HepG2 (cell line): ENCODE results near the gene SRBD1. TPM values are rescaled to one million over a fixed set of nuclear protein-coding genes. Genes with fewer than 3 reads are reported as not detected.

Source experiments
- HDAC2 ChIP-seq: sonication (generic); formaldehyde crosslinking; IDR thresholded peaks from 2 replicates; pipeline ENCODE4 v1.4.0; 2020; ENCODE audit warnings: missing genetic modification reagents
- HDAC6 ChIP-seq: fragments of 200-600 bp; sonication (generic); IDR thresholded peaks from 2 replicates; pipeline ENCODE4 v1.7.0; 2017; ENCODE audit warnings: mild to moderate bottlenecking, antibody characterized with exemption, low read length, low read depth
- NCOA1 ChIP-seq: sonication (generic); formaldehyde crosslinking; IDR thresholded peaks from 2 replicates; pipeline ENCODE4 v1.9.0; 2021; ENCODE audit warnings: missing genetic modification reagents
- NFE2L1 ChIP-seq: sonication (generic); formaldehyde crosslinking; IDR thresholded peaks from 2 replicates; pipeline ENCODE4 v1.4.0; 2020; ENCODE audit warnings: missing genetic modification reagents, mild to moderate bottlenecking, borderline replicate concordance
- NR1H2 ChIP-seq: sonication (generic); formaldehyde crosslinking; IDR thresholded peaks from 2 replicates; pipeline ENCODE4 v1.8.1; 2022; ENCODE audit warnings: low read depth, missing genetic modification reagents, borderline replicate concordance
- NR3C1 ChIP-seq: sonication (generic); formaldehyde crosslinking; IDR thresholded peaks from 2 replicates; pipeline ENCODE4 v1.4.0; 2020; ENCODE audit warnings: missing genetic modification reagents
- PAX8 ChIP-seq: sonication (generic); formaldehyde crosslinking; IDR thresholded peaks from 2 replicates; pipeline ENCODE4 v1.8.0; 2022; ENCODE audit warnings: mild to moderate bottlenecking, missing genetic modification reagents, borderline replicate concordance
- ZNF713 ChIP-seq: sonication (generic); formaldehyde crosslinking; IDR thresholded peaks from 2 replicates; pipeline ENCODE4 v1.4.0; 2020; ENCODE audit warnings: mild to moderate bottlenecking, missing genetic modification reagents
- ZNF761 ChIP-seq: sonication (generic); formaldehyde crosslinking; conservative IDR thresholded peaks from 2 replicates; pipeline ENCODE4 v1.4.0; 2020; ENCODE audit warnings: mild to moderate bottlenecking, missing genetic modification reagents
- polyA plus RNA-seq, 8 experiments: library from polyadenylated mRNA; depleted of rRNA in 3 of 8; stranded (reverse) in 7 of 8; unstranded in 1 of 8; fragments of >200 nt; fragmentation: Illumina TruSeq in 4 of 8; extraction: Trizol in 4 of 8; gene quantifications; 2 replicates each; pipeline versions ENCODE4 v1.2.1 to v1.2.3, GENCODE V29; 2011 to 2016; ENCODE audit warnings: low read depth in 4 of 8, missing spikeins in 1 of 8, mixed read lengths in 1 of 8; ENCODE audit not compliant: insufficient read depth in 1 of 8
- total RNA-seq, 5 experiments: library from RNA; depleted of rRNA; stranded (reverse); fragments of >200 nt; fragmentation: Illumina TruSeq; extraction: Trizol; gene quantifications; 2 replicates each; pipeline ENCODE4 v1.2.3, GENCODE V29; 2016; ENCODE audit warnings: low read depth in 1 of 5
- TF ChIP-seq, protein P1 (sequence below): sonication (generic); formaldehyde crosslinking; IDR thresholded peaks from 2 replicates; pipeline ENCODE4 v1.4.0; 2020; ENCODE audit warnings: mild to moderate bottlenecking, missing genetic modification reagents
- TF ChIP-seq, protein P2 (sequence below): sonication (generic); formaldehyde crosslinking; IDR thresholded peaks from 2 replicates; pipeline ENCODE4 v1.5.0; 2020; ENCODE audit warnings: missing genetic modification reagents
- TF ChIP-seq, protein P3 (sequence below): sonication (generic); formaldehyde crosslinking; IDR thresholded peaks from 2 replicates; pipeline ENCODE4 v1.4.0; 2020; ENCODE audit warnings: mild to moderate bottlenecking, missing genetic modification reagents
- TF ChIP-seq, protein P4 (sequence below): sonication (generic); formaldehyde crosslinking; IDR thresholded peaks from 2 replicates; pipeline ENCODE4 v1.8.1; 2023; ENCODE audit warnings: missing genetic modification reagents, inconsistent platforms, borderline replicate concordance
- TF ChIP-seq, protein P5 (sequence below): sonication (generic); formaldehyde crosslinking; IDR thresholded peaks from 2 replicates; pipeline ENCODE4 v1.4.0; 2020; ENCODE audit warnings: mild to moderate bottlenecking, missing genetic modification reagents
- TF ChIP-seq, protein P6 (sequence below): sonication (generic); formaldehyde crosslinking; IDR thresholded peaks from 2 replicates; pipeline ENCODE4 v1.8.0; 2023; ENCODE audit warnings: mild to moderate bottlenecking, missing genetic modification reagents
- TF ChIP-seq, protein P7 (sequence below), 2 experiments: sonication (generic) in 1 of 2; formaldehyde crosslinking in 1 of 2; IDR thresholded peaks; 2 replicates each; pipeline versions ENCODE4 v1.4.0 to v1.6.1; 2016 to 2020; ENCODE audit warnings: borderline replicate concordance in 1 of 2, low read depth in 1 of 2, mild to moderate bottlenecking in 1 of 2, missing genetic modification reagents in 1 of 2

The SRBD1 gene
- total and polyA plus RNA-seq, 2 of the 13 experiments (the other 11 are each of a cell fraction or from before 2014, with no cell fraction given), result 3.2 to 23.9 TPM

DNA sequence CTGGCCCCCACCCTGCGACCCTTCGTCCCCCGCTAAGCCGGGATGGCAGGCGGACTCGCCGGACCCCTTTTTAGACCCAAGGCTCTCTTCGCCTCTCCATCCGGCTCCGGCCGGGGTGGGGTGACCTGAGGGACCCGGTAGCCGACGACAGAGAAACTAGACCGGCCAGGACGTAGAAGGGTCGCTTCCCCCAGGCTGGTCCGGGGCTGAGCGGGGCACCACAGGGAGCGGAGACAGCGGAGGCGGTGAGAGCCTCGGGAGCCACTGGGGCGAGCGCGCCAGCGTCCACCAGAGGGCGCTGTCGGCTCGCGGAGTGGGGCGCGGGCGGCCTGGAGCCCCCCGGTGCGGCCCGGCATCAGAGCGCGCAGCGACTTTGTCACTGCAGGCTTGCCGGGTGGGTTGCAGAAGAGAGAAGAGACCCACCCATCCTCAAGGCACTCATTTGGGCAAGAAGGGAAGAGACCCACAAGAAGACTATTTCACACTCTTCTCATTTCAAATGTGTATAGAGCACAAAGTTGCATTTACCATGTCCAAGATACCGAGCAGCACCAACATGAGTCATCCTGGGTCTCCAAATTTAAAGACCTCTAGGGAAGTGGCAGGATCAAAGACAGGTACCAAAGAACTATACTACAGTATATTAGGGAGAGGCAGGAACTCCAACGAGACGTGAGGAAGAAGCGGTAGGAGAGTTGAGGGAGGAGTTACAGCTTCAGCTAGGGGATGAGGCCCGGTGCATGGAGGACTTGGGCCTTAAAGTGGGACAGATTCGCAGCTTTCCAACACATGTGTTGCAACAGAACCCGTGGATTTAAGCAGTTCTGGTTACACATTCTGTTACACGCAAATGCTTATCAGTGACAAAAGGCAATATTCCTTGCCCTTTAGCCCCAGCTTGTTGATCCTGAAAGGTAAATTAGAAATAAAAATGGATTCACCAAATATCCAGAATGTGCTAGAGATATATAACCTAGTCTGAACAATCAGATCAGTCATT is 32.8 kb upstream of the SRBD1 start (continued):
- TF ChIP-seq, protein P1, sequence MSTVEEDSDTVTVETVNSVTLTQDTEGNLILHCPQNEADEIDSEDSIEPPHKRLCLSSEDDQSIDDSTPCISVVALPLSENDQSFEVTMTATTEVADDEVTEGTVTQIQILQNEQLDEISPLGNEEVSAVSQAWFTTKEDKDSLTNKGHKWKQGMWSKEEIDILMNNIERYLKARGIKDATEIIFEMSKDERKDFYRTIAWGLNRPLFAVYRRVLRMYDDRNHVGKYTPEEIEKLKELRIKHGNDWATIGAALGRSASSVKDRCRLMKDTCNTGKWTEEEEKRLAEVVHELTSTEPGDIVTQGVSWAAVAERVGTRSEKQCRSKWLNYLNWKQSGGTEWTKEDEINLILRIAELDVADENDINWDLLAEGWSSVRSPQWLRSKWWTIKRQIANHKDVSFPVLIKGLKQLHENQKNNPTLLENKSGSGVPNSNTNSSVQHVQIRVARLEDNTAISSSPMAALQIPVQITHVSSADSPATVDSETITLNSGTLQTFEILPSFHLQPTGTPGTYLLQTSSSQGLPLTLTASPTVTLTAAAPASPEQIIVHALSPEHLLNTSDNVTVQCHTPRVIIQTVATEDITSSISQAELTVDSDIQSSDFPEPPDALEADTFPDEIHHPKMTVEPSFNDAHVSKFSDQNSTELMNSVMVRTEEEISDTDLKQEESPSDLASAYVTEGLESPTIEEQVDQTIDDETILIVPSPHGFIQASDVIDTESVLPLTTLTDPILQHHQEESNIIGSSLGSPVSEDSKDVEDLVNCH, result no peak
- TF ChIP-seq, protein P2, sequence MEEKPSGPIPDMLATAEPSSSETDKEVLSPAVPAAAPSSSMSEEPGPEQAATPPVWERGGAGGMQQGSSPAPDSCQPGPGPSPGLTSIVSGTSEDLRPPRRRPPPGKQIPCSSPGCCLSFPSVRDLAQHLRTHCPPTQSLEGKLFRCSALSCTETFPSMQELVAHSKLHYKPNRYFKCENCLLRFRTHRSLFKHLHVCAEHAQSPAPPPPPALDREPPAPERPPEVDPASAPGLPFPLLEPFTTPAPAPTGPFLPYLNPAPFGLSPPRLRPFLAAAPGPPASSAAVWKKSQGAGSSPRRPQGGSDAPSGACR, result peak; percentile 33; the same call in 1 of the 2 replicates
- TF ChIP-seq, protein P3, sequence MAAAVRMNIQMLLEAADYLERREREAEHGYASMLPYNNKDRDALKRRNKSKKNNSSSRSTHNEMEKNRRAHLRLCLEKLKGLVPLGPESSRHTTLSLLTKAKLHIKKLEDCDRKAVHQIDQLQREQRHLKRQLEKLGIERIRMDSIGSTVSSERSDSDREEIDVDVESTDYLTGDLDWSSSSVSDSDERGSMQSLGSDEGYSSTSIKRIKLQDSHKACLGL, result no peak; the same call in 1 of the 2 replicates
- TF ChIP-seq PAX8 (CRISPR knock-in tag), result no peak
- TF ChIP-seq, protein P4, sequence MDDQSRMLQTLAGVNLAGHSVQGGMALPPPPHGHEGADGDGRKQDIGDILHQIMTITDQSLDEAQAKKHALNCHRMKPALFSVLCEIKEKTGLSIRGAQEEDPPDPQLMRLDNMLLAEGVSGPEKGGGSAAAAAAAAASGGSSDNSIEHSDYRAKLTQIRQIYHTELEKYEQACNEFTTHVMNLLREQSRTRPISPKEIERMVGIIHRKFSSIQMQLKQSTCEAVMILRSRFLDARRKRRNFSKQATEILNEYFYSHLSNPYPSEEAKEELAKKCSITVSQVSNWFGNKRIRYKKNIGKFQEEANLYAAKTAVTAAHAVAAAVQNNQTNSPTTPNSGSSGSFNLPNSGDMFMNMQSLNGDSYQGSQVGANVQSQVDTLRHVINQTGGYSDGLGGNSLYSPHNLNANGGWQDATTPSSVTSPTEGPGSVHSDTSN (CRISPR knock-in tag), result no peak
- 0 out of 2 replicates have a peak, but pooled peaks have one; percentile 27 for TF ChIP-seq ZNF713
- TF ChIP-seq, protein P5, sequence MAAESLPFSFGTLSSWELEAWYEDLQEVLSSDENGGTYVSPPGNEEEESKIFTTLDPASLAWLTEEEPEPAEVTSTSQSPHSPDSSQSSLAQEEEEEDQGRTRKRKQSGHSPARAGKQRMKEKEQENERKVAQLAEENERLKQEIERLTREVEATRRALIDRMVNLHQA (CRISPR knock-in tag), result no peak
- TF ChIP-seq, protein P6, sequence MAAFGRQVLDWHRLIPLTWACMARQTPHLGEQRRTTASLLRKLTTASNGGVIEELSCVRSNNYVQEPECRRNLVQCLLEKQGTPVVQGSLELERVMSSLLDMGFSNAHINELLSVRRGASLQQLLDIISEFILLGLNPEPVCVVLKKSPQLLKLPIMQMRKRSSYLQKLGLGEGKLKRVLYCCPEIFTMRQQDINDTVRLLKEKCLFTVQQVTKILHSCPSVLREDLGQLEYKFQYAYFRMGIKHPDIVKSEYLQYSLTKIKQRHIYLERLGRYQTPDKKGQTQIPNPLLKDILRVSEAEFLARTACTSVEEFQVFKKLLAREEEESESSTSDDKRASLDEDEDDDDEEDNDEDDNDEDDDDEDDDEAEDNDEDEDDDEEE (CRISPR knock-in tag), result no peak
- no peak for TF ChIP-seq NFE2L1 (CRISPR knock-in tag)
- no peak for TF ChIP-seq NR1H2 (CRISPR knock-in tag)
- no peak for TF ChIP-seq NR3C1
- TF ChIP-seq ZNF761 (CRISPR knock-in tag), result 0 out of 2 replicates have a peak, but pooled peaks have one; percentile 55
- TF ChIP-seq, protein P7, sequence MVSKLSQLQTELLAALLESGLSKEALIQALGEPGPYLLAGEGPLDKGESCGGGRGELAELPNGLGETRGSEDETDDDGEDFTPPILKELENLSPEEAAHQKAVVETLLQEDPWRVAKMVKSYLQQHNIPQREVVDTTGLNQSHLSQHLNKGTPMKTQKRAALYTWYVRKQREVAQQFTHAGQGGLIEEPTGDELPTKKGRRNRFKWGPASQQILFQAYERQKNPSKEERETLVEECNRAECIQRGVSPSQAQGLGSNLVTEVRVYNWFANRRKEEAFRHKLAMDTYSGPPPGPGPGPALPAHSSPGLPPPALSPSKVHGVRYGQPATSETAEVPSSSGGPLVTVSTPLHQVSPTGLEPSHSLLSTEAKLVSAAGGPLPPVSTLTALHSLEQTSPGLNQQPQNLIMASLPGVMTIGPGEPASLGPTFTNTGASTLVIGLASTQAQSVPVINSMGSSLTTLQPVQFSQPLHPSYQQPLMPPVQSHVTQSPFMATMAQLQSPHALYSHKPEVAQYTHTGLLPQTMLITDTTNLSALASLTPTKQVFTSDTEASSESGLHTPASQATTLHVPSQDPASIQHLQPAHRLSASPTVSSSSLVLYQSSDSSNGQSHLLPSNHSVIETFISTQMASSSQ (IDR thresholded peaks at IDR 0.05; ENCODE audit: low read depth), result no peak
- TF ChIP-seq, protein P7 (CRISPR knock-in tag; IDR thresholded peaks at IDR 0.05; ENCODE audit: borderline replicate concordance), result no peak
- TF ChIP-seq HDAC6, result no peak
- TF ChIP-seq HDAC2 (CRISPR knock-in tag), result peak; percentile 51; the same call in 1 of the 2 replicates
- peak; percentile 76; the same call in 1 of the 2 replicates for TF ChIP-seq NCOA1 (CRISPR knock-in tag)
